ENCODE measurements around the gene PTCH1. TPM values are rescaled to one million over a fixed set of nuclear protein-coding genes. Genes with fewer than 3 reads are reported as not detected.

PTCH1 gene
- total RNA-seq, 1 donor from 2014 or later, result 104 TPM

GRCh38 chr9:95407524-95407923, 109.2 kb downstream of the PTCH1 start:
- H3K4me3 Mint-ChIP-seq (ENCODE audit: unreplicated experiment), result no peak overlapping the region
- no peak for DNase-seq
- H3K27me3 Mint-ChIP-seq (ENCODE audit: unreplicated experiment), result peaks cover 4% of the 10 kb centered on the region
- H3K9me3 Mint-ChIP-seq (ENCODE audit: unreplicated experiment), result peaks cover 4% of the 10 kb centered on the region
- TF ChIP-seq CTCF (IDR thresholded peaks at IDR 0.05; ENCODE audit: partially characterized antibody, unreplicated experiment), result no peak
- H3K4me1 Mint-ChIP-seq (ENCODE audit: low read depth, unreplicated experiment), result peaks cover 13% of the 10 kb centered on the region
- H3K36me3 Mint-ChIP-seq (ENCODE audit: unreplicated experiment), result no peaks in the 10 kb centered on the region
- H3K27ac Mint-ChIP-seq (ENCODE audit: unreplicated experiment), result no peak overlapping the region

GRCh38 chr9:95406121-95406520, 110.7 kb downstream of the PTCH1 start:
- Mint-ChIP-seq H3K4me1 (ENCODE audit: low read depth, unreplicated experiment) (peaks cover 5% of the 10 kb centered on the region), H3K27me3 (ENCODE audit: unreplicated experiment) (no peaks in the 10 kb centered on the region), H3K9me3 (ENCODE audit: unreplicated experiment) (peaks cover 4% of the 10 kb centered on the region), H3K36me3 (ENCODE audit: unreplicated experiment) (no peaks in the 10 kb centered on the region), H3K4me3 (ENCODE audit: unreplicated experiment) (no peak overlapping the region), H3K27ac (ENCODE audit: unreplicated experiment) (no peak overlapping the region)
- no peak for DNase-seq
- no peak for TF ChIP-seq CTCF (IDR thresholded peaks at IDR 0.05; ENCODE audit: partially characterized antibody, unreplicated experiment)

GRCh38 chr9:95399261-95399660, 117.5 kb downstream of the PTCH1 start:
- no peak for DNase-seq
- no peaks in the 10 kb centered on the region for H3K4me1 Mint-ChIP-seq (ENCODE audit: low read depth, unreplicated experiment)
- TF ChIP-seq CTCF (IDR thresholded peaks at IDR 0.05; ENCODE audit: partially characterized antibody, unreplicated experiment), result no peak
- H3K9me3 Mint-ChIP-seq (ENCODE audit: unreplicated experiment), result peaks cover 4% of the 10 kb centered on the region
- H3K27me3 Mint-ChIP-seq (ENCODE audit: unreplicated experiment), result no peaks in the 10 kb centered on the region
- H3K27ac Mint-ChIP-seq (ENCODE audit: unreplicated experiment), result no peak overlapping the region
- H3K36me3 Mint-ChIP-seq (ENCODE audit: unreplicated experiment), result peaks cover 5% of the 10 kb centered on the region
- no peak overlapping the region for H3K4me3 Mint-ChIP-seq (ENCODE audit: unreplicated experiment)

Other genes starting within 250 kb of the PTCH1 start
- gene FANCC, start 199.3 kb downstream of the PTCH1 start, total RNA-seq (ENCODE audit: unreplicated experiment), result 22.9 TPM